GM20431 (cell line): ENCODE data around the gene JAM2.
"Not testable (repeated sequence)": the region's sequence is repeated elsewhere in the genome, so short reads cannot be mapped to it uniquely, and the experiment has no call there.

Experiments
- in situ Hi-C: fragments of 300-500 bp; cut with MseI, MboI; formaldehyde crosslinking; loops from one replicate; pipeline ENCODE4 v1.15.0; 2020; ENCODE audit warnings: low sequenced_read_pairs; ENCODE audit not compliant: unreplicated experiment

The JAM2 gene

GRCh38 chr21:25640943-25641292 lies 1.9 kb downstream of the JAM2 start:
- in situ Hi-C loops, result no loop called here

- in situ Hi-C loops, result no loop called here
Measured at GRCh38 chr21:25643486-25643885, 4.4 kb downstream of the JAM2 start.

DNA sequence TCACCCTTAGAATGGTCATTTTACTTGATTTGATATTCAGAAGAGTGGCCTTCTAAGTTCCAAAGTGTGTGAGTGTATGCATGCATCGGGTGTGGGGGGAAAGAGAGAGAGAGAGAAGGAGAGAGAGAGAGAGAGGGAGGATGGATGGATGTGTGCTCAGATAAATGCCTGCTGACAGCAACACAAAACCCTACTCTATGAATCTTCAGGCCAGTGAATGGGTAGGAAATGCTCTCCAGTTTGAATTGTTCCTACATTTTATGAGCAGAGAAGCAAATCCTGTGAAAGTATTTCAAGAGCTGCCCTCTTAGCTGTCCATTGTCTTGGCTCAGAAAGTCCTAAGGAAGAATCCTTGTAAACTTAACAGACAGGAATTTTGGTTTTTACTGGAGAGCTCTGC lies 7.4 kb downstream of the JAM2 start:
- in situ Hi-C loops, result no loop called here

- in situ Hi-C loops, result no loop called here
Measured at GRCh38 chr21:25647647-25648046, 8.6 kb downstream of the JAM2 start.

GRCh38 chr21:25649146-25649545 lies 10.1 kb downstream of the JAM2 start:
- in situ Hi-C loops, result no loop called here

DNA sequence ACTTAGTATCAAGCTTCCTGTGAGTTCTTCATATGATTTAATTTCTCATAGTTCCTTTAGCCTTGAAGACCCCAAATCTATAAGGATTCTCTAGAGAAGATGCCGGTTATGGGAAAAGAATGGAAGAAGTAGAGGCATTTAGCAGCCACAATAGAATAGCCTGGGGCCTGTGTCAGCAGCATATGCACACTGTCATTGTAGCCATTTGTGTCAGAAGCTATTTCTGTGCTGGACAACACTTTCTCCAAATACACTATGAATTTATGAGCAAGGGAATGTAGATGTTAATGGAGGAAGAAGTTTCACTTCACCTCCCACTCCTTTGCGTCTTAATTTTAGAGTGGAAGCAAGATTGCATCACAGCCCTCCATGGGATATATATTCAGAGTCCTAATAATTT lies 17.4 kb downstream of the JAM2 start:
- in situ Hi-C loops, result no loop called here

- in situ Hi-C loops, result no loop called here
Measured at GRCh38 chr21:25657140-25657539, 18.1 kb downstream of the JAM2 start.

- in situ Hi-C loops, result no loop called here
Measured at GRCh38 chr21:25658427-25659035, 19.5 kb downstream of the JAM2 start.

GRCh38 chr21:25660233-25660632 lies 21.2 kb downstream of the JAM2 start:
- in situ Hi-C loops, result no loop called here

GRCh38 chr21:25664491-25664931 lies 25.5 kb downstream of the JAM2 start:
- in situ Hi-C loops, result no loop called here

DNA sequence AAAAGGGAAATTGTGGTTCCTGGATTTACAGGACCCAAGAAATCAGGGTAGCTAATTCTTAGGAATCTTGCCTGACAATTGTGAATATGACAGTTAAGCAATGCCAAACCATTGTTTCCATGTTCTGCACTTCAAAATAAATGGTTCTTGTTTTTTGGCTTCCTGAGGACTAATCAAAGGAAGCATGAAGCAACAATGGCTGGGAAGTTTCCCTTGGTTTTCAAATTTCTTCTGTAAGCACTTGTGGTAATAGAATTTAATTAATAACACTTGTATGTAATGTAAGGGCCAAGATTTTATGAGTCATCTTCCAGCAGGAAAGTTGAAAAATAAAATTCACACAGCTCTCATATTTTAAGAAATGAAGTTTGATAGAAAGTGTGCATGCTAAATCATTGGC lies 31.7 kb downstream of the JAM2 start:
- in situ Hi-C loops, result no loop called here

DNA sequence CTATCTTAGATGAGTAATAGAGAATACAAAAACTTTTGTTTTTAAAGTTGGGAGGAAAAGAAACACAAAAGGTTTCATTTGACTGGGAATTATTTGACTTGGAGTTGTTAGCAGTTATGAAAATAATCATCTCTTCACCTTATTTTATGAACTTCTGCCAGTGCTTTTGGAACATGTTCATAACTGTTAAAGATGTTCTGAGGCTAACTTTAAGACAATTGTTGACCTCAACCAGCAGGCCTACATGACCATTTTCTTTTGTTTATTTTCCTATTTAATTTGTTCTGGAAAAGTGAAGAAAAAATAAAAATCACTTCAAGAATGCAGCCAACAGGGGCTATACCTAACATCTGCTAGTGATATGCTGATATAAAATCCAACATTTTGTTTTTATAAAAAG lies 37.4 kb downstream of the JAM2 start:
- in situ Hi-C loops, result no loop called here

DNA sequence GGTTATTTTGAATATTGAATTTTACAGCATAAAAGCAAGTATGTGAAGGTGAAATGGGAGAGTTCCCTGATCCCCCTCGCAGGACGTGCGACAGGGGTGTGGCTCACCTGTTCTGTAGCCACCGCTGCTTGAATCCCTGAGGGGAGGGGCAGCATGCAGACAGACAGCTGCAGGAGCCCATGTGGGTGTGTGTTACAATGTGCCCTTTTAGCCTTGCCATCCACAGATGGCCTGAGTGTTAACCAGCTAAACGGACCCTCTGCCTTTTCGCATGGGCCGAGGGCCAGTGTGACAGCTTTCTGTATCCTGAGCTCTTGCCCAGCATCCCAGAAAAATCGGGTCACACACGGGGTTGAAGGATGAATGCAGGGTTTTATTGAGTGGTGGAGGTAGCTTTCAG lies 43.3 kb downstream of the JAM2 start:
- in situ Hi-C loops, result no loop called here

- in situ Hi-C loops, result no loop called here
Measured at GRCh38 chr21:25687787-25688186, 48.7 kb downstream of the JAM2 start.

DNA sequence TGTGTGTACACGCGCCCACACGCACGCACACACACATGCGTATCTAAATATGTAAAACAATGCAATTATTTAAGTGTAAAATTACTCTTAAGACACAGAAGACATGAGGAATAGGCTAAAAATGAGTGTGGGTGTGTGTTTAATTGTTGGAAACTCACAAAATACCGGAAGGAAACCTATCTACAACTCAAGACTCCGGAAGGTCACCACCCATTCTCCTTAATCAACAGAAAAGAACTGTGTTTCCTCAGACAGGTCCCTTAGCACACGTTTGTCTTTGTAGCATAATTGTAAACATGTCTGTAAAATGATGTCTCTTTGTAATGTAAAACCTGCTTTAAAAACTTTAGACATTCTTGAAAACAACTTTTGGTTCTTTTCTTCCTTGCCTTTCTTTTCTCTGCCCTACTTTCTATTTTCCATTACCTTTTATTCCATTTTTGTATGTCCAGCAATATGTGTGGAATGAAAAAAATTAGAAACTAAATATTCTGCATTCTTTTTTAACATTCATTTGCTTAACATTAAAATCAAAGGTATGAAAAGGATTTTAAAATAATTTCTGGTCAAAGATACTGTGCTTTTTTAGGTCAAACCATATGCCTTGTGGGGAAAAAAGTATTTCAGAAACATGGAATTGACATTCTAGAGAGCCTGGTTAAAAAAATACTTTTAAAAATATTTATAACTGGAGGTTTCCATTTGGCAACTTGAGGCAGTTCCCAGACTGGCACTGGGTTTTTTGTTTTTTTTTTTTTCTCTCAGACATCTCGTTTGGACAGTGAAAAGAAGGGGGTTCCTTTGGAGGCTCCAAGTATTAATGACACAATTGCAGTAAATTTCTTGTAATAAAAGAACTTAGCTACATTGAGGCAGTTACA lies 49.5 kb downstream of the JAM2 start:
- in situ Hi-C loops, result no loop called here

DNA sequence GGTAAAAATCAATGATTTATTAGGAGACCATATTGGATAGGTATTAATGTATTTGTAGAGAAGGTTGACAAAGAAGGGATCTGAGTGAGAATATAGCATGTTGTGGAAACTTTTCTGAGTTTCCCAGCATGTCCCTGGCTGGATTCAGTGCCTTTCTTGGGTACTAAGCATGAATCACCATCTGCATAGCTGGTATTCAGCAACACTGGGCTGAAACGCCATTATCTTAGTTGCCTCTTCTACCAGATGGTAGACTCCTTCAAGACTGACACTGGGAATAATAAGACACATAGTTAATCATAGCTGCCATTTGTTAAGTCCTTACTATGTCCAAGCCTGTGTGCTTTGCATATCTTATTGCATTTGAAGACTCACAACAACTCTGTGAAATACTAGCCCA lies 50.2 kb downstream of the JAM2 start:
- in situ Hi-C loops, result no loop called here

GRCh38 chr21:25691976-25692375 lies 52.9 kb downstream of the JAM2 start:
- in situ Hi-C loops, result no loop called here

GRCh38 chr21:25695461-25695860 lies 56.4 kb downstream of the JAM2 start:
- in situ Hi-C loops, result not testable (repeated sequence)

GRCh38 chr21:25700741-25701140 lies 61.7 kb downstream of the JAM2 start:
- in situ Hi-C loops, result no loop called here

- in situ Hi-C loops, result no loop called here
Measured at GRCh38 chr21:25701529-25701928, 62.5 kb downstream of the JAM2 start.

GRCh38 chr21:25708467-25709065 lies 69.5 kb downstream of the JAM2 start:
- in situ Hi-C loops, result no loop called here
